Measurements from ENCODE around the gene NLRC5. TPM values are rescaled to one million over a fixed set of nuclear protein-coding genes. Genes with fewer than 3 reads are reported as not detected.

The NLRC5 gene
- total and polyA plus RNA-seq, 9 of the 15 experiments (the other 6 are each of a cell fraction or from before 2014, with no cell fraction given): 0.59 to 0.71 TPM; not detected in 7

- ATAC-seq: no peak
- in situ Hi-C loops (cut with MboI) (no loop called here), intact Hi-C loops (cut with micrococcal nuclease) (no loop called here)
- Histone ChIP-seq H3K4me3 (no peak overlapping the region), H3K9me1 (ENCODE audit: control insufficient read depth, insufficient read depth, low read length) (no peaks in the 10 kb centered on the region), H4K20me1 (replicated peaks; ENCODE audit: control insufficient read depth, insufficient read depth, low read length) (no peaks in the 10 kb centered on the region), H3K27ac (ENCODE audit: extremely low read depth, low read depth, low read length) (no peak overlapping the region), H3K9ac (ENCODE audit: insufficient read depth in 1 of 2, low read depth in 2 of 2, low read length in 2 of 2) (no peak overlapping the region), H3K4me2 (ENCODE audit: insufficient read depth, low read length) (no peak overlapping the region), H2AFZ (ENCODE audit: low read depth, low read length) (no peak overlapping the region), H3K79me2 (ENCODE audit: control insufficient read depth, insufficient read depth, low read length) (no peaks in the 10 kb centered on the region), H3K27me3 (ENCODE audit: control insufficient read depth in 2 of 2, insufficient read depth in 2 of 2, low read length in 2 of 2) (peaks cover 22 to 45% of the 10 kb centered on the region in 2 experiments; a peak in 4 of 5 replicates), H3K9me3 (replicated peaks; ENCODE audit: control insufficient read depth, insufficient read depth, low read depth, low read length) (peaks cover 2% of the 10 kb centered on the region; the same call in 1 of the 2 replicates), H3K4me1 (replicated peaks in 1 of 2; ENCODE audit: control insufficient read depth in 2 of 2, insufficient read depth in 2 of 2, low read length in 2 of 2) (peaks cover 0 to 5% of the 10 kb centered on the region in 2 experiments; a peak in 3 of 5 replicates), H3K36me3 (ENCODE audit: control insufficient read depth, insufficient read depth, low read length) (no peaks in the 10 kb centered on the region)
- DNase-seq (ENCODE audit: extremely low read depth in 1 of 4, low spot score in 3 of 4): no peak
- POLR2A ChIA-PET: interaction anchor here (0.6 to 1.4 kb wide), 5 partner anchors 10 to 197 kb away, joined by 4 to 7 read pairs (median 4); partner anchors contain the start of gene CETP
- WGBS (ENCODE audit: insufficient coverage, low coverage, missing lambda C conversion rate): 0% methylated on average over 3 of the region's 3 CpGs
- CTCF ChIA-PET (ENCODE audit: low intra/inter-chr PET ratio): no interaction called here
- no peak for FAIRE-seq
- TF ChIP-seq, protein P1, sequence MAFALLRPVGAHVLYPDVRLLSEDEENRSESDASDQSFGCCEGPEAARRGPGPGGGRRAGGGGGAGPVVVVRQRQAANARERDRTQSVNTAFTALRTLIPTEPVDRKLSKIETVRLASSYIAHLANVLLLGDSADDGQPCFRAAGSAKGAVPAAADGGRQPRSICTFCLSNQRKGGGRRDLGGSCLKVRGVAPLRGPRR (CRISPR knock-in tag; IDR thresholded peaks at IDR 0.05): no peak
- TF ChIP-seq, protein P2, sequence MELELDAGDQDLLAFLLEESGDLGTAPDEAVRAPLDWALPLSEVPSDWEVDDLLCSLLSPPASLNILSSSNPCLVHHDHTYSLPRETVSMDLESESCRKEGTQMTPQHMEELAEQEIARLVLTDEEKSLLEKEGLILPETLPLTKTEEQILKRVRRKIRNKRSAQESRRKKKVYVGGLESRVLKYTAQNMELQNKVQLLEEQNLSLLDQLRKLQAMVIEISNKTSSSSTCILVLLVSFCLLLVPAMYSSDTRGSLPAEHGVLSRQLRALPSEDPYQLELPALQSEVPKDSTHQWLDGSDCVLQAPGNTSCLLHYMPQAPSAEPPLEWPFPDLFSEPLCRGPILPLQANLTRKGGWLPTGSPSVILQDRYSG (tag; conservative IDR thresholded peaks at IDR 0.05; ENCODE audit: low read depth): no peak
- TF ChIP-seq FOXJ3 (CRISPR knock-in tag; IDR thresholded peaks at IDR 0.05) (no peak), XRCC5 (IDR thresholded peaks at IDR 0.05; ENCODE audit: low read depth, low read length) (no peak), RBM15 (IDR thresholded peaks at IDR 0.05; ENCODE audit: insufficient read depth, low read length) (no peak), ZNF311 (CRISPR knock-in tag; IDR thresholded peaks at IDR 0.05) (no peak), PURB (CRISPR knock-in tag; IDR thresholded peaks at IDR 0.05; ENCODE audit: low read depth) (no peak), ZNF217 (CRISPR knock-in tag; IDR thresholded peaks at IDR 0.05) (no peak), E2F8 (IDR thresholded peaks at IDR 0.05; ENCODE audit: low read depth, partially characterized antibody) (no peak), ELF2 (CRISPR knock-in tag; IDR thresholded peaks at IDR 0.05) (no peak)
- TF ChIP-seq, protein P3, sequence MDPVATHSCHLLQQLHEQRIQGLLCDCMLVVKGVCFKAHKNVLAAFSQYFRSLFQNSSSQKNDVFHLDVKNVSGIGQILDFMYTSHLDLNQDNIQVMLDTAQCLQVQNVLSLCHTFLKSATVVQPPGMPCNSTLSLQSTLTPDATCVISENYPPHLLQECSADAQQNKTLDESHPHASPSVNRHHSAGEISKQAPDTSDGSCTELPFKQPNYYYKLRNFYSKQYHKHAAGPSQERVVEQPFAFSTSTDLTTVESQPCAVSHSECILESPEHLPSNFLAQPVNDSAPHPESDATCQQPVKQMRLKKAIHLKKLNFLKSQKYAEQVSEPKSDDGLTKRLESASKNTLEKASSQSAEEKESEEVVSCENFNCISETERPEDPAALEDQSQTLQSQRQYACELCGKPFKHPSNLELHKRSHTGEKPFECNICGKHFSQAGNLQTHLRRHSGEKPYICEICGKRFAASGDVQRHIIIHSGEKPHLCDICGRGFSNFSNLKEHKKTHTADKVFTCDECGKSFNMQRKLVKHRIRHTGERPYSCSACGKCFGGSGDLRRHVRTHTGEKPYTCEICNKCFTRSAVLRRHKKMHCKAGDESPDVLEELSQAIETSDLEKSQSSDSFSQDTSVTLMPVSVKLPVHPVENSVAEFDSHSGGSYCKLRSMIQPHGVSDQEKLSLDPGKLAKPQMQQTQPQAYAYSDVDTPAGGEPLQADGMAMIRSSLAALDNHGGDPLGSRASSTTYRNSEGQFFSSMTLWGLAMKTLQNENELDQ (CRISPR knock-in tag; IDR thresholded peaks at IDR 0.05; ENCODE audit: borderline replicate concordance): no peak
- no TSS peak for BruUV-seq (replicated peaks)
Observed at GRCh38 chr16:56971768-56972043, 17.7 kb upstream of the NLRC5 start.
